Measurements from ENCODE around the gene TSEN54. TPM values are rescaled to one million over a fixed set of nuclear protein-coding genes. Genes with fewer than 3 reads are reported as not detected.

Gene TSEN54
- total RNA-seq, 4 donors from 2014 or later, result 9.4 to 33.3 (median 14.9) TPM

- TF ChIP-seq, protein P1, sequence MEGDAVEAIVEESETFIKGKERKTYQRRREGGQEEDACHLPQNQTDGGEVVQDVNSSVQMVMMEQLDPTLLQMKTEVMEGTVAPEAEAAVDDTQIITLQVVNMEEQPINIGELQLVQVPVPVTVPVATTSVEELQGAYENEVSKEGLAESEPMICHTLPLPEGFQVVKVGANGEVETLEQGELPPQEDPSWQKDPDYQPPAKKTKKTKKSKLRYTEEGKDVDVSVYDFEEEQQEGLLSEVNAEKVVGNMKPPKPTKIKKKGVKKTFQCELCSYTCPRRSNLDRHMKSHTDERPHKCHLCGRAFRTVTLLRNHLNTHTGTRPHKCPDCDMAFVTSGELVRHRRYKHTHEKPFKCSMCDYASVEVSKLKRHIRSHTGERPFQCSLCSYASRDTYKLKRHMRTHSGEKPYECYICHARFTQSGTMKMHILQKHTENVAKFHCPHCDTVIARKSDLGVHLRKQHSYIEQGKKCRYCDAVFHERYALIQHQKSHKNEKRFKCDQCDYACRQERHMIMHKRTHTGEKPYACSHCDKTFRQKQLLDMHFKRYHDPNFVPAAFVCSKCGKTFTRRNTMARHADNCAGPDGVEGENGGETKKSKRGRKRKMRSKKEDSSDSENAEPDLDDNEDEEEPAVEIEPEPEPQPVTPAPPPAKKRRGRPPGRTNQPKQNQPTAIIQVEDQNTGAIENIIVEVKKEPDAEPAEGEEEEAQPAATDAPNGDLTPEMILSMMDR (IDR thresholded peaks at IDR 0.05), result no peak
- no peak for DNase-seq (ENCODE audit: low spot score)
- no peak for ATAC-seq (ENCODE audit: low FRiP score)
These were observed 27.4 kb upstream of the TSEN54 start for GRCh38 chr17:75488693-75489510.

DNA sequence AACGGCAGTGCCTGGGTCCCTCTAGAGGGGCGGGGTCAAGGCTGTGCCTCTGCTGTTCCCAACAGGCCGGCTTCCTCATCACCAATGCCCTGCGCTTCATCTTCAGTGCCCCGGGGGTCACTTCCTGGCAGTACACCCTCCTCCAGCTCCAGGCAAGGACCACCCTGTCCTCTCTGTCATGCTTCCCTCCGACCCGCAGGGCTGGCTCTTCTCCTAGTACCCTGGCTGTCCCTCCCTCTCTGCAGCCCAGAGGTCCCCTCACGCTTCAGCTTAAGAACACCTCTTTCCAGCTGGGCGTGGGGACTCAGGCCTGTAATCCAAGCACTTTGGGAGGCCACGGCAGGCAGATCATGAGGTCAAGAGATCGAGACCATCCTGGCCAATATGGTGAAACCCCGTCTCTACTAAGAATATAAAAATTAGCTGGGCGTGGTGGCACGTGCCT lies 26.8 kb upstream of the TSEN54 start:
- ATAC-seq (ENCODE audit: low FRiP score), result no peak
- no peak for DNase-seq (ENCODE audit: low spot score)
- TF ChIP-seq, protein P1 (IDR thresholded peaks at IDR 0.05), result no peak

- DNase-seq (ENCODE audit: low spot score), result no peak
- ATAC-seq (ENCODE audit: low FRiP score), result no peak
- TF ChIP-seq, protein P1 (IDR thresholded peaks at IDR 0.05), result no peak
These were observed 26.1 kb upstream of the TSEN54 start for GRCh38 chr17:75490173-75490743.

DNA sequence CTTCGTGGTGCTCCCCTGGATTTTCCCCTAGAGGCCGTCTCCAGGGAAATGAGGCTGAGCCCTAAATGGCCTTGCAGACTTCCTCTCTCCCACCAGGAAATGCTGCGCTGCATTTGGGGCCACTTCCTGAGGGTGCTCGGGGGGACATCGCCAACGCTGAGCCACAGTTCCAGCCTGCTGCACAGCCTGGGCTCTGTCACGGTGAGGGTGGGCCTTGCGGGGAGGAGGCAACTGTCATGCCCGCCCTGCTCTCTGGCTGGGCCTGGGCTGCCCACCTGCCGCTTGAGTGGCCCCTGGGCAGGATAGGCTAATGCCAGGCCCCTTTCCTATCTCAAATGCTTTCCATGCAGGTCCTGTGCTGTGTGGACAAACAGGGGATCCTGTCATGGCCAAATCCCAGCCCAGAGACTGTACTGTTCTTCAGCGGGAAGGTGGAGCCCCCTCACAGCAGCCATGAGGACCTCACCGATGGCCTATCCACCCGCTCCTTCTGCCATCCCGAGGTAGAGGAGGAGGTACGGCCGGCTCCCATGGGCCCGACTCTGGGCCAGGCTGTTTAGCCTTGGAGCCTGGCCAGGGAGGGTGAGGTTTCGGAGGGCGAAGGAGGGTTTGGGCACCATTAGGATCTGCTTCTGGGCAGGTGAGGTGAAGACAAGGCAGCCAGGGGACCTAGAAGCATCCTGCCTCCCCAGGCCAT lies 25.2 kb upstream of the TSEN54 start:
- DNase-seq (ENCODE audit: low spot score) (no peak), ATAC-seq (ENCODE audit: low FRiP score) (no peak)
- TF ChIP-seq, protein P1 (IDR thresholded peaks at IDR 0.05), result no peak

- no peak for ATAC-seq (ENCODE audit: low FRiP score)
- no peak for DNase-seq (ENCODE audit: low spot score)
- TF ChIP-seq, protein P1 (IDR thresholded peaks at IDR 0.05), result no peak
These were observed 24.6 kb upstream of the TSEN54 start for GRCh38 chr17:75491680-75492079.

- DNase-seq (ENCODE audit: low spot score) (no peak), ATAC-seq (ENCODE audit: low FRiP score) (no peak)
- TF ChIP-seq, protein P1 (IDR thresholded peaks at IDR 0.05), result no peak
These were observed 23.7 kb upstream of the TSEN54 start for GRCh38 chr17:75492555-75493168.
